IMR-90 (cell line): ENCODE results near the gene LRFN5. TPM values are rescaled to one million over a fixed set of nuclear protein-coding genes. Genes with fewer than 3 reads are reported as not detected.
A peak's percentile ranks its signal among the peaks of the same experiment; 100 is the strongest.

ENCODE experiments used
- ATAC-seq: fragments of 200-7000 bp; cut with Tn5 transposase; 2 replicates; pipeline ENCODE4 v1.9.1; 2020; ENCODE audit warnings: low read depth, mild to moderate bottlenecking, moderate library complexity
- BruUV-seq: library from RNA; stranded (reverse); fragments of 400-500 nt; replicated peaks from 2 replicates; lab custom pipeline; 2021; lab: Mats Ljungman, UMichigan
- CTCF ChIA-PET: fragments of 300-600 bp; formaldehyde crosslinking; extraction: SDS; loops from one replicate; lab custom pipeline; 2021; ENCODE audit warnings: antibody characterized with exemption; lab: Yijun Ruan, JAX
- POLR2A ChIA-PET: fragments of 300-600 bp; sonication (Branson Sonifier 250); formaldehyde crosslinking; loops from one replicate; lab custom pipeline; 2022; ENCODE audit warnings: antibody characterized with exemption; ENCODE audit not compliant: unreplicated experiment; lab: Charles Lee
- DNase-seq: peaks from one replicate; pipeline ENCODE4 v3.0.0; 2013
- H2AFZ ChIP-seq: replicated peaks from 2 replicates; pipeline ENCODE3; 2013; ENCODE audit warnings: low read length, mild to moderate bottlenecking; ENCODE audit not compliant: poor library complexity
- H2AK5ac ChIP-seq: 2 replicates; pipeline ENCODE4 v1.6.1; 2013; ENCODE audit warnings: low read depth, low read length, inconsistent platforms
- H2AK9ac ChIP-seq: replicated peaks from 2 replicates; pipeline ENCODE3; 2013; ENCODE audit warnings: mild to moderate bottlenecking, low read depth, low read length, moderate library complexity; ENCODE audit not compliant: poor library complexity
- H2BK120ac ChIP-seq: 2 replicates; pipeline ENCODE4 v1.6.1; 2013; ENCODE audit warnings: low read depth, low read length, inconsistent platforms
- H2BK15ac ChIP-seq: 3 replicates; pipeline ENCODE4 v1.6.1; 2013; ENCODE audit warnings: low read depth, low read length, inconsistent platforms
- H2BK20ac ChIP-seq: 2 replicates; pipeline ENCODE4 v1.6.1; 2013; ENCODE audit warnings: low read depth, mild to moderate bottlenecking, inconsistent platforms, low read length, moderate library complexity
- H2BK5ac ChIP-seq: 2 replicates; pipeline ENCODE4 v1.6.1; 2013; ENCODE audit warnings: mild to moderate bottlenecking, low read depth, low read length, inconsistent platforms; ENCODE audit not compliant: poor library complexity, severe bottlenecking
- H3K14ac ChIP-seq: replicated peaks from 2 replicates; pipeline ENCODE4 v1.6.1; 2013; ENCODE audit warnings: low read depth, low read length, inconsistent platforms
- H3K18ac ChIP-seq: 2 replicates; pipeline ENCODE4 v1.6.1; 2013; ENCODE audit warnings: low read depth, low read length, control low read depth
- H3K23ac ChIP-seq: 2 replicates; pipeline ENCODE4 v1.6.1; 2013; ENCODE audit warnings: low read depth, low read length, inconsistent platforms
- H3K27ac ChIP-seq: 2 replicates; pipeline ENCODE4 v1.5.1; 2013; ENCODE audit warnings: mild to moderate bottlenecking, control low read depth, low read length; ENCODE audit not compliant: insufficient read depth
- H3K27me3 ChIP-seq: 2 replicates; pipeline ENCODE4 v1.6.1; 2013; ENCODE audit warnings: low read length; ENCODE audit not compliant: control insufficient read depth, insufficient read depth
- H3K36me3 ChIP-seq: 2 replicates; pipeline ENCODE4 v1.6.1; 2013; ENCODE audit warnings: low read length, mixed read lengths; ENCODE audit not compliant: control insufficient read depth, insufficient read depth
- H3K4ac ChIP-seq: 2 replicates; pipeline ENCODE4 v1.6.1; 2013; ENCODE audit warnings: low read depth, low read length, inconsistent platforms
- H3K4me1 ChIP-seq: 2 replicates; pipeline ENCODE4 v1.6.1; 2013; ENCODE audit warnings: low read length, mixed read lengths; ENCODE audit not compliant: control insufficient read depth, insufficient read depth
- H3K4me2 ChIP-seq: 2 replicates; pipeline ENCODE4 v1.6.1; 2013; ENCODE audit warnings: low read depth, mild to moderate bottlenecking, control low read depth, low read length, moderate library complexity
- H3K4me3 ChIP-seq: 2 replicates; pipeline ENCODE4 v1.5.1; 2013; ENCODE audit warnings: low read depth, mild to moderate bottlenecking, control low read depth, low read length, moderate library complexity; ENCODE audit not compliant: insufficient read depth
- H3K56ac ChIP-seq: 2 replicates; pipeline ENCODE4 v1.6.1; 2013; ENCODE audit warnings: low read length, inconsistent platforms; ENCODE audit not compliant: insufficient read depth; ENCODE audit errors: extremely low read depth
- H3K79me1 ChIP-seq, 2 experiments: 2 replicates each; pipeline ENCODE4 v1.6.1; 2013; ENCODE audit warnings: low read length in 2 of 2, inconsistent platforms in 1 of 2, low read depth in 1 of 2
- H3K9ac ChIP-seq: 2 replicates; pipeline ENCODE4 v1.6.1; 2013; ENCODE audit warnings: low read depth, low read length, control low read depth
- H3K9me1 ChIP-seq: 2 replicates; pipeline ENCODE4 v1.6.1; 2013; ENCODE audit warnings: low read length, inconsistent platforms; ENCODE audit not compliant: insufficient read depth
- H3K9me3 ChIP-seq: 2 replicates; pipeline ENCODE4 v1.6.1; 2013; ENCODE audit warnings: low read length; ENCODE audit not compliant: control insufficient read depth, insufficient read depth
- H4K20me1 ChIP-seq: 2 replicates; pipeline ENCODE4 v1.6.1; 2013; ENCODE audit warnings: low read length, inconsistent platforms; ENCODE audit not compliant: insufficient read depth
- H4K5ac ChIP-seq: 2 replicates; pipeline ENCODE4 v1.6.1; 2013; ENCODE audit warnings: mild to moderate bottlenecking, low read depth, low read length, control low read depth
- H4K8ac ChIP-seq, 2 experiments: 2 replicates each; pipeline ENCODE4 v1.6.1; 2013; ENCODE audit warnings: low read depth in 2 of 2, low read length in 2 of 2, control low read depth in 1 of 2, inconsistent platforms in 1 of 2
- H4K91ac ChIP-seq: 2 replicates; pipeline ENCODE4 v1.6.1; 2013; ENCODE audit warnings: low read depth, low read length, inconsistent platforms; ENCODE audit not compliant: insufficient read depth
- CTCF ChIP-seq: conservative IDR thresholded peaks from 2 replicates; pipeline ENCODE4 v1.5.1; 2012; ENCODE audit warnings: mild to moderate bottlenecking, low read depth, low read length, improper control_type of control experiment
- WGBS, 2 experiments: methylation state at CpG; one replicate each; pipeline versions ENCODE4 v1.1.5 to v1.1.7; 2013; ENCODE audit warnings: missing lambda C conversion rate in 2 of 2; ENCODE audit not compliant: insufficient read length in 1 of 2; ENCODE audit errors: extremely low coverage in 2 of 2; 5-methylcytosine and 5-hydroxymethylcytosine counted together
- dilution Hi-C: fragments of 300-500 bp; cut with HindIII; formaldehyde crosslinking; loops from one replicate; pipeline ENCODE4 v1.14.3; 2018; ENCODE audit warnings: low sequenced_read_pairs; ENCODE audit not compliant: unreplicated experiment
- in situ Hi-C: fragments of 300-500 bp; cut with MboI; formaldehyde crosslinking; loops from 3 replicates; pipeline ENCODE4 v1.14.3; 2019; ENCODE audit warnings: low sequenced_read_pairs, inconsistent platforms, mixed read lengths
- intact Hi-C: fragments of 100-400 bp; cut with micrococcal nuclease; formaldehyde crosslinking; loops from 2 replicates; pipeline ENCODE4 v1.10.0; 2022
- polyA plus RNA-seq, 3 experiments: library from polyadenylated mRNA; depleted of rRNA; stranded (reverse); fragments of >200 nt; gene quantifications; 2 replicates each; pipeline ENCODE4 v1.2.3, GENCODE V29; 2012; ENCODE audit warnings: low replicate concordance in 1 of 3
- total RNA-seq: library from RNA; depleted of rRNA; stranded (reverse); fragments of >200 nt; gene quantifications from 2 replicates; pipeline ENCODE4 v1.2.3, GENCODE V29; 2012

LRFN5 gene
- total and polyA plus RNA-seq, 2 of the 4 experiments (the other 2 are of a cell fraction), result 1.8 to 3.6 TPM

GRCh38 chr14:41699486-41699885, 92.8 kb downstream of the LRFN5 start:
- no peak for TF ChIP-seq CTCF
- no peak overlapping the region for H4K8ac ChIP-seq
- H3K9me3 ChIP-seq, result no peaks in the 10 kb centered on the region
- H2BK15ac ChIP-seq, result no peak overlapping the region
- H2AFZ ChIP-seq, result no peak overlapping the region
- no peak overlapping the region for H3K27ac ChIP-seq
- intact Hi-C loops (no loop called here), dilution Hi-C loops (no loop called here), in situ Hi-C loops (no loop called here)
- H3K4me3 ChIP-seq, result no peak overlapping the region
- H3K27me3 ChIP-seq, result no peaks in the 10 kb centered on the region
- H3K9ac ChIP-seq, result no peak overlapping the region
- ATAC-seq (0 out of 2 replicates have a peak, but pooled peaks have one; percentile 14), DNase-seq (peak; percentile 33)
- H4K5ac ChIP-seq, result no peak overlapping the region
- no peaks in the 10 kb centered on the region for H4K20me1 ChIP-seq
- H3K4me1 ChIP-seq, result no peaks in the 10 kb centered on the region
- no peaks in the 10 kb centered on the region for H3K36me3 ChIP-seq
- H3K18ac ChIP-seq, result no peak overlapping the region
- no CpG with 5 or more reads among the region's 3 CpGs for WGBS, 2 experiments
- no peak overlapping the region for H3K56ac ChIP-seq
- H3K9me1 ChIP-seq, result no peaks in the 10 kb centered on the region
- no peaks in the 10 kb centered on the region for H3K79me1 ChIP-seq
- H3K14ac ChIP-seq, result no peak overlapping the region
- no peak overlapping the region for H4K91ac ChIP-seq
- H2AK9ac ChIP-seq, result no peak overlapping the region
- no peak overlapping the region for H2BK120ac ChIP-seq
- POLR2A ChIA-PET, result no interaction called here
- H3K23ac ChIP-seq, result no peak overlapping the region
- CTCF ChIA-PET, result no interaction called here
- no peak overlapping the region for H2BK5ac ChIP-seq
- BruUV-seq, result no TSS peak
- no peak overlapping the region for H3K4ac ChIP-seq
- no peak overlapping the region for H2BK20ac ChIP-seq
- no peak overlapping the region for H3K4me2 ChIP-seq
- H2AK5ac ChIP-seq, result no peak overlapping the region
